B cell (primary cell): ENCODE measurements around the gene TAF7. TPM values are rescaled to one million over a fixed set of nuclear protein-coding genes. Genes with fewer than 3 reads are reported as not detected.

ENCODE experiments used
- ATAC-seq: fragments of 200-7000 bp; cut with Tn5 transposase; one replicate; pipeline ENCODE4 v1.10.0; 2021; ENCODE audit warnings: low read depth, mild to moderate bottlenecking, moderate number of reproducible peaks, moderate library complexity
- CTCF ChIA-PET: fragments of 350-600 bp; sonication (Branson Sonifier 250); formaldehyde crosslinking; loops from one replicate; lab custom pipeline; 2021; ENCODE audit warnings: antibody characterized with exemption, inconsistent platforms; lab: Charles Lee
- POLR2A ChIA-PET: fragments of 350-600 bp; sonication (Branson Sonifier 250); formaldehyde crosslinking; loops from one replicate; lab custom pipeline; 2021; ENCODE audit warnings: antibody characterized with exemption; lab: Charles Lee
- DNase-seq: peaks from one replicate; pipeline ENCODE4 v3.0.0; 2013
- H2AFZ ChIP-seq: 2 replicates; pipeline ENCODE4 v1.6.1; 2012; ENCODE audit warnings: mild to moderate bottlenecking, low read depth, low read length; ENCODE audit not compliant: insufficient read depth, poor library complexity, severe bottlenecking
- H3K27ac ChIP-seq, 2 donors: 1 replicate in 1 of 2; 2 replicates in 1 of 2; pipeline ENCODE4 v1.5.1; 2012 to 2013; ENCODE audit warnings: low read length in 2 of 2, mild to moderate bottlenecking in 2 of 2, moderate library complexity in 1 of 2
- H3K27me3 ChIP-seq, 4 experiments: fragments of 200-600 bp in 1 of 4; sonication (generic) in 1 of 4; replicated peaks in 1 of 4; 1 replicate in 2 of 4; 2 replicates in 2 of 4; pipeline versions ENCODE4 v1.6.1 to v1.7.0; 2013 to 2016; ENCODE audit warnings: low read length in 3 of 4, mild to moderate bottlenecking in 2 of 4, mixed read lengths in 1 of 4, moderate library complexity in 1 of 4; ENCODE audit not compliant: insufficient read depth in 4 of 4, control insufficient read depth in 3 of 4; ENCODE audit errors: control extremely low read depth in 1 of 4
- H3K36me3 ChIP-seq, 2 experiments: replicated peaks in 1 of 2; 1 replicate in 1 of 2; 2 replicates in 1 of 2; pipeline versions ENCODE4 v1.6.1 to v1.7.1; 2013; ENCODE audit warnings: low read length in 1 of 2; ENCODE audit not compliant: insufficient read depth in 2 of 2, control insufficient read depth in 1 of 2; ENCODE audit errors: control extremely low read depth in 1 of 2, extremely low read depth in 1 of 2
- H3K4me1 ChIP-seq, 2 donors: fragments of 200-600 bp in 1 of 2; sonication (generic) in 1 of 2; 1 replicate in 1 of 2; 2 replicates in 1 of 2; pipeline versions ENCODE4 v1.5.1 to v1.6.1; 2013 to 2017; ENCODE audit warnings: low read length in 2 of 2; ENCODE audit not compliant: control insufficient read depth in 2 of 2, insufficient read depth in 2 of 2
- H3K4me2 ChIP-seq: replicated peaks from 2 replicates; pipeline ENCODE3; 2012; ENCODE audit warnings: mild to moderate bottlenecking, low read depth, low read length; ENCODE audit not compliant: poor library complexity, severe bottlenecking
- H3K4me3 ChIP-seq, 5 experiments: fragments of 200-600 bp in 1 of 5; sonication (generic) in 1 of 5; 1 replicate in 3 of 5; 2 replicates in 2 of 5; pipeline versions ENCODE4 v1.5.1 to v1.7.0; 2011 to 2016; ENCODE audit warnings: low read length in 4 of 5, mild to moderate bottlenecking in 4 of 5, low read depth in 2 of 5, control low read depth in 1 of 5, moderate library complexity in 1 of 5; ENCODE audit not compliant: insufficient read depth in 1 of 5; ENCODE audit errors: control extremely low read depth in 1 of 5, extremely low read depth in 1 of 5
- H3K79me2 ChIP-seq: fragments of 200-600 bp; sonication (generic); one replicate; pipeline ENCODE4 v1.6.0; 2016; ENCODE audit warnings: low read length; ENCODE audit not compliant: control insufficient read depth, insufficient read depth
- H3K9ac ChIP-seq: fragments of 200-600 bp; sonication (generic); 2 replicates; pipeline ENCODE4 v1.6.1; 2017; ENCODE audit warnings: mild to moderate bottlenecking, low read length, moderate library complexity
- H3K9me3 ChIP-seq, 3 donors: one replicate each; pipeline versions ENCODE4 v1.6.1 to v1.7.1; 2013; ENCODE audit warnings: low read length in 2 of 3; ENCODE audit not compliant: control insufficient read depth in 2 of 3, insufficient read depth in 1 of 3; ENCODE audit errors: control extremely low read depth in 1 of 3
- H4K20me1 ChIP-seq: 2 replicates; pipeline ENCODE4 v1.6.0; 2012; ENCODE audit warnings: mild to moderate bottlenecking, low read length; ENCODE audit not compliant: insufficient read depth, control insufficient read depth, poor library complexity, severe bottlenecking
- H3K27ac Mint-ChIP-seq: one replicate; pipeline ENCODE4 v1.8.0; 2021; ENCODE audit warnings: mixed read lengths
- H3K27me3 Mint-ChIP-seq: one replicate; pipeline ENCODE4 v1.8.0; 2021; ENCODE audit warnings: mixed read lengths
- H3K4me1 Mint-ChIP-seq: one replicate; pipeline ENCODE4 v1.8.0; 2021; ENCODE audit warnings: mixed read lengths
- H3K4me3 Mint-ChIP-seq: one replicate; pipeline ENCODE4 v1.8.0; 2021; ENCODE audit warnings: mixed read lengths
- H3K9me3 Mint-ChIP-seq: one replicate; pipeline ENCODE4 v1.8.0; 2022; ENCODE audit warnings: mixed read lengths; ENCODE audit not compliant: insufficient read depth
- CTCF ChIP-seq: fragments of 200-600 bp; IDR thresholded peaks from one replicate; pipeline ENCODE4 v1.8.0; 2022; ENCODE audit warnings: antibody characterized with exemption, mild to moderate bottlenecking
- EZH2 ChIP-seq: IDR thresholded peaks from 2 replicates; pipeline ENCODE4 v1.6.1; 2012; ENCODE audit warnings: borderline replicate concordance, low read depth, mild to moderate bottlenecking, moderate library complexity, low read length; ENCODE audit not compliant: insufficient read depth, poor library complexity, severe bottlenecking
- WGBS: methylation state at CpG from one replicate; pipeline ENCODE4 v1.1.5; 2013; ENCODE audit warnings: missing lambda C conversion rate; ENCODE audit not compliant: insufficient coverage; 5-methylcytosine and 5-hydroxymethylcytosine counted together
- intact Hi-C: fragments of 100-400 bp; cut with micrococcal nuclease; formaldehyde crosslinking; loops from one replicate; pipeline ENCODE4 v1.10.0; 2022
- polyA plus RNA-seq: library from polyadenylated mRNA; depleted of rRNA; stranded (reverse); fragments of >200 nt; gene quantifications from 2 replicates; pipeline ENCODE4 v1.2.3, GENCODE V29; 2012
- total RNA-seq, 2 donors: library from RNA; stranded (reverse); fragments of 120-200 nt in 1 of 2; gene quantifications; 1 replicate in 1 of 2; 2 replicates in 1 of 2; pipeline versions ENCODE4 v1.2.3 to v1.2.4, GENCODE V29; 2013 to 2022

The TAF7 gene
- total and polyA plus RNA-seq, 2 donors (not counting 1 experiment from before 2014, with no cell fraction given) = 52.1 to 119 TPM

- Mint-ChIP-seq H3K9me3 (peaks cover 6% of the 10 kb centered on the region), H3K4me3 (no peak overlapping the region), H3K27ac (no peak overlapping the region), H3K4me1 (peaks cover 15% of the 10 kb centered on the region), H3K27me3 (peaks cover 64% of the 10 kb centered on the region)
- no peaks in the 10 kb centered on the region for H4K20me1 ChIP-seq
- DNase-seq (no peak), ATAC-seq (no peak)
- POLR2A ChIA-PET = no interaction called here
- H2AFZ ChIP-seq = no peak overlapping the region
- peaks cover 6 to 56% (median 46%) of the 10 kb centered on the region in 3 donors for H3K9me3 ChIP-seq
- peaks cover 4 to 5% of the 10 kb centered on the region in 2 donors for H3K4me1 ChIP-seq
- TF ChIP-seq CTCF = no peak
- TF ChIP-seq EZH2 = no peak
- peaks cover 0 to 63% (median 40%) of the 10 kb centered on the region in 4 experiments for H3K27me3 ChIP-seq
- CTCF ChIA-PET = no interaction called here
- WGBS = 47% methylated on average over 42 of the region's 46 CpGs
- no peaks in the 10 kb centered on the region for H3K79me2 ChIP-seq
- intact Hi-C loops = loop anchor here (5.0 kb wide), 1 partner anchor 36 kb away; the partner anchor contains the start of gene PCDHGA9
- H3K4me2 ChIP-seq = no peak overlapping the region
- no peaks in the 10 kb centered on the region for H3K36me3 ChIP-seq
- no peak overlapping the region for H3K9ac ChIP-seq
- H3K27ac ChIP-seq = no peak overlapping the region
- H3K4me3 ChIP-seq = no peak overlapping the region
These were observed 45.7 kb upstream of the TAF7 start for GRCh38 chr5:141366016-141366896.
